ENCODE data around the gene MESD. TPM values are rescaled to one million over a fixed set of nuclear protein-coding genes. Genes with fewer than 3 reads are reported as not detected.

Gene MESD
- total and polyA plus RNA-seq, 9 of the 15 experiments (the other 6 are each of a cell fraction or from before 2014, with no cell fraction given): 11.3 to 39.7 (median 22.8) TPM

DNA sequence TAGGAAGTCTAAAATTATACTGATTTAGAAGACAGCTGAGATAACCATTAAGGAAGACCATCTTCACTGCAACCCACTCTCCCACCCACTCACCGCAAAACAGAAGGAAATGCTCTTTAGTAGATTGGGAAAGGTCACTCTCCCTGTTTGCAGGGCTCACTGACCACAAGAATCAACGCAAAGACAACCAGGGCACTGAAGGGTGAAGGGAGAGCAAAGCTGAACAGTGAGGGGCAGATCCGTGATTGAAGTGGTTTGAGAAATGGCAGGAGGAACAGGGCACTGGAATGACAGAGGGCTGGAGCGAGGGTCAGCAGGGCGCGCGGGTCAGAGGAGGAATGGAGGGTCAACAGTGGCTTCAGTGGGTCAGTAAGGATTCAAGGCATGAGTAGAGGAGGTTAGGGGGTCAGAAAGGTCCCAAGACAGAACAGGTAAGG, 520 bp downstream of the MESD start:
- Histone ChIP-seq H3K4me3 (peak overlapping the region; percentile 65), H3K4me1 (replicated peaks in 1 of 2; ENCODE audit: control insufficient read depth in 2 of 2, insufficient read depth in 2 of 2, low read length in 2 of 2) (peaks cover 10 to 43% of the 10 kb centered on the region in 2 experiments), H3K9me3 (replicated peaks; ENCODE audit: control insufficient read depth, insufficient read depth, low read depth, low read length) (no peaks in the 10 kb centered on the region), H3K9ac (ENCODE audit: insufficient read depth in 1 of 2, low read depth in 2 of 2, low read length in 2 of 2) (peak overlapping the region; percentile 72 to 96), H3K36me3 (ENCODE audit: control insufficient read depth, insufficient read depth, low read length) (peaks cover 29% of the 10 kb centered on the region), H2AFZ (ENCODE audit: low read depth, low read length) (peak overlapping the region; percentile 89), H4K20me1 (replicated peaks; ENCODE audit: control insufficient read depth, insufficient read depth, low read length) (peaks cover 15% of the 10 kb centered on the region), H3K79me2 (ENCODE audit: control insufficient read depth, insufficient read depth, low read length) (peaks cover 55% of the 10 kb centered on the region), H3K4me2 (ENCODE audit: insufficient read depth, low read length) (peak overlapping the region; percentile 98), H3K27ac (ENCODE audit: extremely low read depth, low read depth, low read length) (peak overlapping the region; percentile 67), H3K27me3 (ENCODE audit: control insufficient read depth in 2 of 2, insufficient read depth in 2 of 2, low read length in 2 of 2) (no peaks in the 10 kb centered on the region), H3K9me1 (ENCODE audit: control insufficient read depth, insufficient read depth, low read length) (no peaks in the 10 kb centered on the region)
- intact Hi-C loops (cut with micrococcal nuclease) (loop anchor here (5.0 to 10.0 kb wide), 2 partner anchors 173 to 336 kb away; partner anchors contain the start of gene STARD5), in situ Hi-C loops (cut with MboI) (no loop called here)
- ATAC-seq: peak; percentile 48
- peak in 3 of 4 experiments; percentile 28 to 46 (median 45) for DNase-seq (ENCODE audit: extremely low read depth in 1 of 4, low spot score in 3 of 4)
- BruUV-seq (replicated peaks): no TSS peak
- POLR2A ChIA-PET: interaction anchor here (0.8 to 1.3 kb wide), 4 partner anchors 10 to 519 kb away, joined by 3 to 5 read pairs (median 4); no protein-coding TSS in a partner anchor
- 0% methylated on average over 7 of the region's 7 CpGs for WGBS (ENCODE audit: insufficient coverage, low coverage, missing lambda C conversion rate)
- peak; percentile 48 for FAIRE-seq
- CTCF ChIA-PET (ENCODE audit: low intra/inter-chr PET ratio): no interaction called here
- TF ChIP-seq EGR1 (conservative IDR thresholded peaks at IDR 0.05) (peak; percentile 87), KDM1A (IDR thresholded peaks at IDR 0.05) (peak; percentile 74 to 79; a peak in 3 of 4 replicates), ZNF133 (CRISPR knock-in tag; IDR thresholded peaks at IDR 0.05) (no peak), GABPB2 (CRISPR knock-in tag; conservative IDR thresholded peaks at IDR 0.05) (no peak), CHD1 (IDR thresholded peaks at IDR 0.05; ENCODE audit: low read length) (peak; percentile 81), TCF3 (CRISPR knock-in tag; IDR thresholded peaks at IDR 0.05) (0 out of 2 replicates have a peak, but pooled peaks have one; percentile 7), RBM25 (IDR thresholded peaks at IDR 0.05; ENCODE audit: low read depth, low read length, severe bottlenecking) (no peak), PATZ1 (CRISPR knock-in tag; IDR thresholded peaks at IDR 0.05; ENCODE audit: borderline replicate concordance) (no peak), SMAD1 (IDR thresholded peaks at IDR 0.05; ENCODE audit: low read depth, low read length, partially characterized antibody) (no peak), FOXK2 (conservative IDR thresholded peaks at IDR 0.05 in 1 of 2, IDR thresholded peaks at IDR 0.05 in 1 of 2; ENCODE audit: low read depth in 2 of 2) (0 out of 4 replicates have a peak, but pooled peaks of 1 of the 2 experiments have one; percentile 12), TEAD4 (IDR thresholded peaks at IDR 0.05; ENCODE audit: low read length) (peak; percentile 54), TEAD4 (CRISPR knock-in tag; IDR thresholded peaks at IDR 0.05; ENCODE audit: borderline replicate concordance) (no peak), SRF (CRISPR knock-in tag; IDR thresholded peaks at IDR 0.05) (no peak), SIN3A (IDR thresholded peaks at IDR 0.05; ENCODE audit: borderline replicate concordance in 2 of 2, control insufficient read depth in 1 of 2, low read depth in 2 of 2, low read length in 2 of 2) (0 out of 4 replicates have a peak, but pooled peaks of 1 of the 2 experiments have one; percentile 56), KLF16 (IDR thresholded peaks at IDR 0.05) (no peak)
- TF ChIP-seq, protein P1, sequence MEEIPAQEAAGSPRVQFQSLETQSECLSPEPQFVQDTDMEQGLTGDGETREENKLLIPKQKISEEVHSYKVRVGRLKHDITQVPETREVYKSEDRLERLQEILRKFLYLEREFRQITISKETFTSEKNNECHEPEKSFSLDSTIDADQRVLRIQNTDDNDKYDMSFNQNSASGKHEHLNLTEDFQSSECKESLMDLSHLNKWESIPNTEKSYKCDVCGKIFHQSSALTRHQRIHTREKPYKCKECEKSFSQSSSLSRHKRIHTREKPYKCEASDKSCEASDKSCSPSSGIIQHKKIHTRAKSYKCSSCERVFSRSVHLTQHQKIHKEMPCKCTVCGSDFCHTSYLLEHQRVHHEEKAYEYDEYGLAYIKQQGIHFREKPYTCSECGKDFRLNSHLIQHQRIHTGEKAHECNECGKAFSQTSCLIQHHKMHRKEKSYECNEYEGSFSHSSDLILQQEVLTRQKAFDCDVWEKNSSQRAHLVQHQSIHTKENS (CRISPR knock-in tag; IDR thresholded peaks at IDR 0.05): no peak
- TF ChIP-seq, protein P2, sequence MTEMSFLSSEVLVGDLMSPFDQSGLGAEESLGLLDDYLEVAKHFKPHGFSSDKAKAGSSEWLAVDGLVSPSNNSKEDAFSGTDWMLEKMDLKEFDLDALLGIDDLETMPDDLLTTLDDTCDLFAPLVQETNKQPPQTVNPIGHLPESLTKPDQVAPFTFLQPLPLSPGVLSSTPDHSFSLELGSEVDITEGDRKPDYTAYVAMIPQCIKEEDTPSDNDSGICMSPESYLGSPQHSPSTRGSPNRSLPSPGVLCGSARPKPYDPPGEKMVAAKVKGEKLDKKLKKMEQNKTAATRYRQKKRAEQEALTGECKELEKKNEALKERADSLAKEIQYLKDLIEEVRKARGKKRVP (CRISPR knock-in tag; IDR thresholded peaks at IDR 0.05): no peak
- TF ChIP-seq, protein P3, sequence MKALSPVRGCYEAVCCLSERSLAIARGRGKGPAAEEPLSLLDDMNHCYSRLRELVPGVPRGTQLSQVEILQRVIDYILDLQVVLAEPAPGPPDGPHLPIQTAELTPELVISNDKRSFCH (CRISPR knock-in tag; IDR thresholded peaks at IDR 0.05): no peak
- TF ChIP-seq, protein P3 (tag; IDR thresholded peaks at IDR 0.05): peak; percentile 98
